Fibroblast of the conjunctiva (primary cell): Measurements from ENCODE around the gene ADGRG1.

ENCODE experiments used
- DNase-seq: peaks from one replicate; pipeline ENCODE4 v3.0.0-alpha.2; 2010; ENCODE audit warnings: low read depth

The ADGRG1 gene

DNA sequence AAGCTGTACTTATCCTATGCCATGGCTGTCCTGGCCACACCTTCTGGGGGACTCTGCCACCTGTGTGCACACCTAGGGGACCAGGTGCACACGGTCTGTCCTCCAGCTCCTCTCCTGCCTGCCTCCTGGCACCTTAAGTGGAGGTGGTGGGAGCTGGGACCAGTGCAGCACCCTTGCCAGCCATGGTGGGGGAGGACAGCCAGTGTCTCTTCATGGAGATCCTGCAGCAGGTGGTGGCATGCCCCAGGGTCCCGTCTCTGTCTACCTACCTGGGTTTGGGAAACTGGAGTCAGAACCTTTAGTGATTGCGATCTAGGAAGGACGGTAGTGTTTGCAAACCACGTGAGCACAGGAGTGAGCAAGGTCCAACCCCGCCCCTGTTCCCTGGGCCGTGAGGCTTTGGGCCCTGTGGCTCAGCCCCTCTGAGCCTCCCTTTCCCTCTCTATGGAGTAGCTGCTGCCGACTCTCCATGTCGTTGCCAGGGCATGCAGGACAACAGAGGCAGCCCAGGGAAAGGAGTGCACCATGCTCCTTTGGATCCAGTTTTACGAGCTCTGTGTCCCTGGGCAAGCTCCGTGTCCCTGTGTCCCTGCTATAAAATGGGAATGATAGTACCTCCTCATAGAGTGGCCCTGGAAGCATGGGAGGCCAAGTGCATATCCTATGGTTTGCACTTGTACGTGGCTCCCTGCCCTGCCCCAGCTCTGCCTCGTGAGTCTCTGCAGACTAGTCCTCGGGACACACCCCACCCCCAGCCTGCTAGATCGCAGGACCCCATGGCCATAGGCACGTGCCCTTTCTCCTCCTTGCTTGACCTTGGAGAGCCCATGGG lies 7.1 kb downstream of the ADGRG1 start:
- DNase-seq, result no peak

DNA sequence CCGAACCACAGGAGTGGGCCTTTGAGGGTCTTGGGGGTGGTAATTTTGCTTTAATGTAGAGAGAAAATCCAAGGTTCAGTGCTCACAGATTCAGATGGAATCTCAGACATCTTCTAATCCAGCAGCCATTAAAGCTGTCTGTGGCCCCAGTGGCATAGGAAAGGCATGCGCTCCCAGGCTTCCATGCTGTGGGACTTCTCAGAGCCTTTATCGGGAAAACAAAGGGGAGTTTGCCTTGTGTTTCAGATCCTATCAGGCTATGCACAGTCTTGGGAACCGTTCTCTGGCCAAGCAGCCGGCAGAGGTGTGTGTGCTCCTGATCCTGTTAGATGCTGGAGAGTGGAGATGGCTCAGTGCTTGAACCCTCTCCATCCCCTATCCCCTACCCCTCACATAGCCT lies 7.8 kb downstream of the ADGRG1 start:
- no peak for DNase-seq

DNA sequence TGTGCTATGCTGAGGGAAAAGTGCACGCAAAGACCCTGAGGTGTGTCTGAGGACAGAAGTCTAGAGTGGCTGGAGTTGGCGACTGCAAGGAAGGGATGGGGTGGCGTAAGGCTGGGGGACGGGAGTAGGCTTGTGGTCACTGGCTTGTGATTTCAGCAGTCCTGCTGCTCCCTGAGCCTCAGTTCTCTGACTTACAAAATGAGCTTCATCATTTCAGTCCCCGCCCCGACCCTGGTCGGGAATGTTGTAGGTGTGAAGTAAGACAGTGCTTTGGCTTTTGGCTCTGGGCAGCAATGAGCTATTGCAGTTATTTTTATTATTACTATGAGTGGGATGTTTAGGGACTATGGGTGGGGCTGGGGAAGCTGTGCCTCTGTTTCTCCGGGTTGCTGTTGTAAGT lies 8.6 kb downstream of the ADGRG1 start:
- DNase-seq, result no peak

DNA sequence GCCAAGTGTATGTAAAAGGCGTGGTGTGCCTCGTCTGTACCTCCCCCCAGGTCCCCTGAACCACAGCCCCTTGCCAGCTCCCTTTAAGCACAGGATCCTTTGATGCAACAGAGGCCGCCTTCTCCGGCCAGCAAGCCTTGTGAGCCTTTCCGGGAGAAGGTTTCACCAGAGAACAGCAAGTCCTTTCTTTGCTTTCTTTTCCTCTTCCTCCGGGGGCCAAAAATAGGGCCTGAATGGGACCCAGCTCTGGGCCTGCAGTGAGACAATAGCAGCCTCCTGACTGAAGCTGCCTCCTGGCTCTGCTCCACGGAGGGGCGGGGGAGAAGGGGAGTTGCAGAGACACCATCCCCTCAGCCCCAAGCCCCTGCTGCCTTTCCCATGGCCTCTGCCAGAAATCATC lies 9.0 kb downstream of the ADGRG1 start:
- no peak for DNase-seq

DNA sequence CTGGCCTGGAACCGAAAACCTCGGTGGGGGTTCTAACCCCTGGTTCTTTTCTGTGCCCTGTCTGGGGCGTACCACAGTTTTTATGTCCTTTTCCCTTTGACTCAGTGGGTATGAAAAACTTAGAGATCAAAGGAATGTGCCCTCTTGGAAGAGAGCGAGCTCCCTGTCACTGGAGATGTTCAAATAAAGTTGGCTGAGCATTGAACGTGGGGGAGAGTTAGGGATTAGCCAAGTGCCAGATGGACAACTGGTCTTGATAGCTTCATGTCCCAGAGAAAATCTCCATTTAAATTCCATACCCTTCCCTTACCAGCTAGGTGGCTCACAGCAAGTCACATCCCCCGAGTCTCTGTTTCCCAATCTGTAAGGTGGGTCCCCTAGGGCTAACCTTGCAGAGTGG lies 9.5 kb downstream of the ADGRG1 start:
- no peak for DNase-seq

DNA sequence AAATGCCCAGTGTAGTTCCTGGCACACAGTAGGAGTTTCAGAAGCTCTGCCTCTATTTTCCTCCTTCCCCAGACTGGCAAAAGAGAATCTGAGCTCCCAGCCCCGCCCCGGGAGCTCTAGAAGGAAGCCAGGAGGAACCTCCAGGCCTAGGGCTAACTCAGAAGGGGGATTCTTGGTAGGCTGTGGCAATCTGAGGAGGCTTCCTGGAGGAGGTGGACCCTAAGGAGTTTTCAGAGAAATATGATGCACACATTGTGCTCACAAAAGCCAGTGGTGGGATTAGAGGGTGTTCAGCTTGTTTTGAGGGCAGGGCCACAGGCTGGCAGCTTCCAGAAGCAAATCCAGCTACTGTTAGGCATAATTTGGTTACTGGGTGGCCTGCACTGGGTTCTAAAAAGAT lies 10.0 kb downstream of the ADGRG1 start:
- no peak for DNase-seq

DNA sequence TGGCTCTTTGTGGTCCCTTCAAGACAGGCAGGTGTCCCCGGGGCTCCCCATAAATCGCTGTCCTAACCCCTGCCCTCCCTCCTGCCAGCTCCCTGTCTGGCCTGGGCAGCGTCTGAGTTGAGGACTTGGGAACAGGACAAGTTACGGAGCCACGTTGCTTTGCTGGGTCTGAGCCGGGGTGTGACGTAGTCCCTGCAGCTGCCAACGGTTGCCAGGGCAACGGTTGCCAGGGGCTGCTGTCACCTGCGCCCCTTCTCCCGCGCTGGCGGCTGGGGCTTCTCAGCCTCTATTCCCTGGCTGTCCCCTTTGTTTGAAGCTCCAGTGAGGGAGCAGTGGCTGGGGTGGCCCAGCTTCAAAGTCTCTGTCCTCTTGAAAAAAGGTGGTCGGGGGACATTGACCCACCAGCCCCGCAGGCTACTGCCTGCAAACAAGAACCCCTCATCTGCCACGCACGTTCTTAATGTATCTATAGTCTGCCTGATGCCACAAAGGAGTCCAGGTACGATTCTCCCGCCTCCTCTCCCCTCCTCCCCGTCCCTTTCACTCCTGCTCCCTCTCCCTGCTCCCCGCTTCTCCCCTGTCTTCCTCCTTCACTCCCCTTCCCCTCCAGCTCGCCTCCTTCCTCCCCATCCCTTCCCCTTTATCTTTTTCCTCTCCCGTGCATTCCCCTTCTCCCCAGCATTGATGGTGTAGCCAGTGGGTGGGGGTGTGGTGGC lies 10.9 kb downstream of the ADGRG1 start:
- DNase-seq, result no peak

DNA sequence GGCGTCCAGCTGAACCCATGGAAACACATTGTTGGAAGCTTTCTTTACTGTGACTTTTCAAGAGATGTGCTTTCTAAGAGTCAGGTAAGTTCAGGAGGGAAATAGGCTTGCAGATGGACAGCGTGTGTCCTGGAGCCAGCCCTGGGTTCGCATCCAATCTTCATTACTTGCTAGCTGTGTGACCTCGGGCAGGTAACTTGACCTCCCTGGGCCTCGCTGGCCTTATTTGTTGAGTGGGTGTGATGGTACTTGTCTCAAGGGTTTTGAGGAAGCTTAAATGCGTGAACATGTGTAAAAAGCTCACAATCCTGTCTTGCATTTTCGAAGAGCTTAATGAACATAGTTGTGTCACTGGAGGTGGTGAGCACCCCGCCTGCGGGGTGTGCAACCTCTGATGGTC lies 11.8 kb downstream of the ADGRG1 start:
- no peak for DNase-seq

DNA sequence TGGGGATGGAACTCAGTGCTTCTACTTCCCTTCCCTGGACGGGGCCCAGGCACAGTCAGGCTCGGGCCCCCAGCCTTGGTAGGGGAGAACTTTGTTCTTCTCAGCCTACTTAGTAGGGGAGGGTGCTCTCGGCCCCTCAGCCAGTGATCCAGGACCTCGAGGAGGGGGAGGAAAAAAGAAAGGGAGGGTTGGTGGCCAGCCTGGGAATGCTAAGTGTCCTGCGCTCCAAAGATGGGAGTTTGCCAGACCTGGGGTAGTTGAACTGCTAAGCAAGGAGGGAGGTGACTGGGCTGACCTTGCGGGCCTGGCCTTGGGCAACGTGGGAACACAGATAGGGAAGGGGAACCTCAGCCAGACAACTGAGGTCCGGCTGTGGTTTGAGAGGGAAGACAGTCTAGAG lies 12.2 kb downstream of the ADGRG1 start:
- no peak for DNase-seq

DNA sequence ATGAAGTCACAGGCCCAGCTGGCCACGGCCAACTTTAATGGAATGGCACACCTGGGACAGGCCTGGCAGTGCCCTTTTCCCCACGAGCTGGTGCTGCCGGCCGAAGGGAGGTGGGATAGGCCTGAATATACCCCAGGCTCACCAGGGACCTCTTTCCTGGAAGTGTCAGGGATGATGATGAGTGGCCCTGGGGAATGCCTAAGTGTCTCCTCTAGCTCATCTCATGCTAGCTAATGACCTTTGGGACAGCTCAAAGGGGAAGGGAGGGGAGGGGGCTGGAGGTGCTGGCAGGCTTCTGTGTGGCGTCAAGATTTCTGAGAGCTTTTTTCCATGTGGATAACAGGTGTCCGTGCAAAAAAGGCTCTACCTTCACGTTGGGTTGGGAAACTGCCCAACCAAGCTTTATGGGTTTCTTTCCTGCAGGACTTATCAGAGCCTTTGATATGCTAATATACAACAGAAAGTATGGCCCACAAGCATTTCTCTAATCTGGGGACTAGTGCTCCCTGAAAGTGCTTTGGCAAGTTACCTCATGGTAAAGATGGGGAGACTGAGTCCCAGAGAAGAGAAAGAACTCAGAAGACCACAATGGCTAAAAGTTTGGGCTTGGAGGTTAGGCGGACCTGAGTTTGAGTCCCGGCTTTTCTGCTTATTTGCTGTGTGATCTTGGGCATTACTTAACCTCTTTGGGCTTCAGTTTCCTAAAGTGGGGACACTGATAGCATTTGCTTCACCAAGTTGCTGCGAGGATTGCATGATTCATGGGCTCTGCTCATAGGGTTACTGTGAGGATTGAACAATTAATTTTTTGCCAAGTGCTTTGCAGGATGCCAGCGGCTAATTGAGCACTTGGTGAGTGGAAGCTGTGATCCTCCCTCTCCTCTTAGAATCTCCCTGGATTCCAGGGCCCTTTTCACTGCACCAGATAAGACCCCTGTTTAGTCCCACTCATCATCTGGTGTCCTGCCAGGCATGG lies 14.0 kb downstream of the ADGRG1 start:
- no peak for DNase-seq

DNA sequence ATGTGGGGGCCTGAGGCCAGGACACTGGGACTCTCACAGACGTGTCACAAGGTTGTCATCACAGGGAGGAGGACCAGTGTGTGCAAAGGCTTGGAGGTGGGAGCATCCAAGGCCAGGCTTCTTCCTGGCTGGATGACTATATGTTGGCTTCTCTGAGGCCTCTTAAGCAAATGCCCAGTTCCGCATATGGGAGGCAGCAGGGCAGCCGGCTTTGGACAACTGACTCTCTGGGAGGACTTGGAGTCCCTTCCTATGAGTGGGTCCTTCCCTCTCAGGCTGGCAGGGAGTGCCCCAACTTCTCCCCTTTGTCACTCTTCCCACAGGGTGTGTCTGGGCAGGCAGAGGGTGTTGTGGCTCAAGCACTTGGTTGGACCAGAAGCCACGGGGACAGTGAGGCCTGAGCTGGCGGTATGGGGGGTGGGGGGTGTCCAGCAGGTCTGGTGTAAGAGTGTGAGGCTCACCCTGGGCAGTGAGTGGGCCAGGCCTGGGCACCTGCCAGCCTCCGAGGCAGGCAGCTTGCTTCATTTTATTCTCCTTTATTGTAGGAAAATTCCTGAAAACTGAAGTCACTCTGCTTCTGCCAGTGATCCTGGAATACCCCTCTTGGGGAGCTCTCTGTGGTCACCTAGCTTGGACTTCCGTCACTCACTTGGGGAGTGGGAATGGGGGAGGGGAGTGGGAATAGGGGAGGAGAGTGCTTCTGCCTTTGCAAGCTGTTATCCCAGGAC lies 14.9 kb downstream of the ADGRG1 start:
- no peak for DNase-seq

DNA sequence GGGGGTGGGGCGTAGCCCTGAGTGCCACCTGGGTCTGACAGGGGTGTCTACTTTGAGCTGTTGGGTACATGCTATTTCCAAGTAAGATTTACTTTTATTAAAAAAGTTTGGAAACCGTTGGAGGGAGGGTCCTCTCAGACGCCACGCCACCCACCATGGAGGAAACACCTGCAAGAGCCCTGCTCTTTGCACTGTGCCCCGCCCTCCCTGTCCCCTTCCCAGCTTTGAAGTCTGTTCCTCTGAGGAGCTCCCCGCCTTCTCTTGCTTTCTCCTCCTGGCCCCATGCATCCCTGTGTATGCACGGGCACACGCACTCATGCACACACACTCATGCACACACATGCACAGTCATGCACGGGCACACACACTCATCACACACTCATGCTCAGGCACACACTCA lies 15.5 kb downstream of the ADGRG1 start:
- no peak for DNase-seq

DNA sequence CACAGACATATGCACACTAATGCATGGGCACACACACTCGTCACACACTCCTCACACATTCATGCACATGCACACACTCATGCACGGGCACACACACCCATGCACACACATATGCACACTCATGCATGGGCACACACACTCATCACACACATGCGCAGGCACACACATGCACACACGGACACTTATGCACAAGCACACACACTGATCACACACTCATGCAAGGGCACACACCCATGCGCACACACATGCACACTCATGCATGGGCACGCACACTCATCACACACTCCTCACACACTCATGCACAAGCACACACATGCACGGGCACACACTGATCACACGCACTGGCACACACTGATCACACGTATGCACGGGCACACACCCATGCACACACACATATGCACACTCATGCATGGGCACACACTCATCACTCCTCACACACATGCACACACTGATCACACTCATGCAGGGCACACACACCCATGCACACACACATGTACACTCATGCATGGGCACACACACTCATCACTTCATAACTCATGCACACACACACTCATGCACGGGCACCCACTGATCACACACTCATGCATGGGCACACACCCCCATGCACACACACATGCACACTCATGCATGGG lies 16.1 kb downstream of the ADGRG1 start:
- DNase-seq, result no peak

DNA sequence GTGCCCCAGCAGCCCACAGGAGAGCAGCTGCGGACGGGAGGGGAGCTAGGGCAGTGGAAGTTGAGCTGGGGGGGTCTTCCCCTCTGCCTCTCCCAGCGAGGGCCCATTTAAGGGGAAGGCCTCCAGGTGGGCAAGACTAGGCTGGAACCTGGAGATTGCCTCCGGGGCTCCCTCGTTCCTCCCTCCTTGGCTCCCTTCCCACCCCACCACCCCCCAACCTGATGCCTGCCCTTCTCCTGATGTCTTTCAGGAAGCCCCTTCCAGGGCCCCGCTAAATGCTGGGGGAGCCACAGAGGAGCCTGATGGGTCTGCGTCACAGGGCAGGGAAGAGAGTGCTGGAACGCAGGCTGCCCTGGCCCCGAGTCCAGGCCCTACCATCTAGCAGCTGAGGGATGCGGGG lies 16.7 kb downstream of the ADGRG1 start:
- no peak for DNase-seq

DNA sequence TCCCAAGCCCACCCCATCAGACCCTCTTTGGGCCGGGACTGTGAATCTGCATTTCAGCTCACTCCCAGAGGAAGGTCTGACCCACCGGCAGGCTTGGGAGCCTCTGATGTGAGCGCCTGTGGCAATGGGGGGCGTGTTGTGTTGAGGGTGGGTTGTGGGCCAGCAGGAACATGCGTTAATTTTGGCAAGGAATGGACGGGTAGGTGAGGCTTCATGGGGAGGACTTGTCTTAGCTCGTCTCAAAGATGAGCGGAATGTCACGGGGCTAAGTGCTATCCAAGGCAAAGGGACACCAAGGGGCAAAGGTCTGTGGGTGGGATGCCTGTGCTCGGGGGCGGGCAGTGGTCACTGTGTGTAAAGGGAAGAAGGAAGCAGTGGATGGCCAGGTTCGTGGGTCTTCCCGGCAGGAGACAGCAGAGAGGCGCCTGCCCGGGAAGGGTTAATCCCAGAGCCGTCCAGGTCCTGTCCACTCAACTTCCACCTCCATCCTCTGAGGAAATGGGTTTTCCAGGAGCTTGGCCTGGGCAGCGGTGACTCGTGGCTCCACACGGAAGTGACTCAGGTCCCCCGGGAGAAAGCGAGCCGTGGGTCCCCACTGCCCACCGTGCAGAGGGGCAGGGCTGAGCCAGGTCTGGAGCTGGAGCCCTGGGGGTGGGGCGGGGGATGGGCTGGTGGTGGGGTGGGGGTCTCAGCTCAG lies 17.4 kb downstream of the ADGRG1 start:
- no peak for DNase-seq

DNA sequence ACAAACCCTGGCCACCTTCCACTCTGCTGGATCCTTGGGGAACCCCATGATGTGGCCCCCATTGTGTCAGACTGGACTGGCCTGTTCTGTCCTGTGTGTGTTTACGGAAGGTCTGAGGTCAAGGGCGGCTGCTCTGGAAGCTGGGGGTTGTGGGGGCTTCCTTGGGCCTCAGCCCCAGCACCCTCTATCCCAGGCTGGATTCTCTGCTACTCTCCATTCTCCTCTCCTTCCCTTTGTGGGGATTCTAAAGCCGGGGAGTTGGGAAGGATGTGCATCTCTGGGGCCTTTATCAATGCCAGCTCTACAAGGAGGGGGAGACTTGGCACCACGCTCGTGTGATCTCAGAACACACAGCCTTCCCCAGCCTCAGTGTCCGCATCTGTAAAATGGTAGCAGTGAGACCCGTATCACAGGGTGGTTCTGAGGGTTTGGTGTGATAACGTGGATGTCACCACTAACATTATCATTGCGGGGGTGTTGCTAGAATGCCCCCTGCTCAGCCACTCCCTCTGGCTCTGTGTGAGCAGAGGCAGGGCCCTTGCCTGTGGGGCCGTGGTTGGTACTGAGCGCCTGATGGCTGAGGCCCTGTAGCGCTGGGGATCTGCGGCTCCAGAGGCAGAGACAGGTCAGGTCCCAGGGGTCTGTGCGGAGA lies 18.1 kb downstream of the ADGRG1 start:
- no peak for DNase-seq

DNA sequence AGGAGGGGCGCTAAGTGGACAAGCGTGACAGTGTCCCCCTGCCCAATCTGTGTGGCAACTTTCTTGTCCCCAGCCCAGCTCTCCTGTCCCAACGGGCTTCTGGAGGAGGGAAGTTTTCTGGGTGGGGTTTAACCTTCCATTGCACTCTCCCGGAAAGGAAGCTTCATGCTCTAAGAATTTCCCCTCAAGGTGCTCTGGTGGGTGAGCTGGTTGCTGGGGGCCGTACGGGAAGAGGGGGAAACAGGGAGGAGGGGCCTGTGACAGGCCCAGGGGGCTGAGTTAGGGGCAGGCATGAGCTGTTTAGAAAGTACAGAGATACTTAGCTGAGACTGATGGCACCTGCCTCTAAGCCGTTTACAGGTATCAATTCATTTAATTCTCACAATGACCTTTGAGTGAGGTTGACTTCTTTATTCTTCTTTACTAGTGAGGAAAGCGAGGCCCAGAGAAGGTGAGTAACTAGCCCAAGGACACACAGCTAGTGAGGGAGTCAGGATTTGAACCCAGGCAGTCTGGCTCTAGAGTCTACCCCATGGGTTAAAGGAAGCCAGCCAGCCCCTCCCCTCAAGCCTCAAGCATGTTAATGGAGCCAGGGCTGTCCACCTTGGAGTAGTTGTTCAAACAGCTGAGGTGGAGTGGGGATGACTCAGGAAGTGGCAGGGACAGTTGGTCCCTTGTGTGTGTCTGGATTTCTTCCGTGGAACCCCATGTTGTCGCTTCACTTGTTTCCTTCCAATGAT lies 18.9 kb downstream of the ADGRG1 start:
- DNase-seq, result no peak

DNA sequence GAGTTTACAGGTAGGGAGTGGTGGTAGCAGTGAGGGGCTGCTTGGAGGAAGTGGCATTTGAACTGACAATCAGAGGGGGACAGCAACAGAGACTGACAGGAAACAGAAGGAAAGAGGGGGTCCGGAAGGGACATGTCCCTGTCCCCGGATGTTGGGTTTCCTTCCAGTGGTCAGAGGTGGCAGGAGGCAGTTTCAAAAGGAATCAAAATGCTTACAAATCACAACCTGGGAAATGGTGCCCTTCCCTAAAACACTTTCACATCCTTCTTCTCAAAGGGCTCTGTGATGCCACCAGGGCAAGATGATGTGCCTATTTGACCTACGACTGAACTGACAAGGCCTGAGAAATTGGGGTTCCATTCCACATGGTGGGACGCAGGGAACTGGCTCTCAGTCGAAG lies 19.7 kb downstream of the ADGRG1 start:
- DNase-seq, result no peak
